Inflammatory macrophage treated with lipopolysaccharide for 1 hour (primary cell): ENCODE measurements around the gene DDN.

Experiments used
- DNase-seq, 2 donors: peaks; one replicate each; pipeline ENCODE4 v3.0.0-alpha.2; 2020 to 2022

DDN gene

DNA sequence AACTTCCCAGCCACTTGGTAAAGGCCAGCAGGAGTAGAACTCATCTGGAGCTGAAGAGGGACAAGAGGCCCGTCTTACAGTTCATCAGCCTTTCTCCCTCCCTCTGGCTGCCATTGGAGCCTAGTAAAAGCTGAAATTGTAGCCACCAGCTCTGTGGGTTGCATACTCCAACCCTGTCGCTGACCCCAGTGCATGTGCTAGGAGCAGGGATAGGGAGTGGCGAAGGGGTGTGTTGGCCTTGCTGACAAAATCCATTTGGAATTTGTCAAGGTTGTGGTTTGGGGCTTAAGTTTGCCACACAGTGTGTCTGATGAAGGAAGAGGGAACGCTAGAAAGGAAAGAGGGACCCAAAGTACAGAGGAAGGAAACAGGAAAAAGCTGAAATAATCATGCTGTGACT is 37.8 kb downstream of the DDN start:
- DNase-seq = no peak

DNA sequence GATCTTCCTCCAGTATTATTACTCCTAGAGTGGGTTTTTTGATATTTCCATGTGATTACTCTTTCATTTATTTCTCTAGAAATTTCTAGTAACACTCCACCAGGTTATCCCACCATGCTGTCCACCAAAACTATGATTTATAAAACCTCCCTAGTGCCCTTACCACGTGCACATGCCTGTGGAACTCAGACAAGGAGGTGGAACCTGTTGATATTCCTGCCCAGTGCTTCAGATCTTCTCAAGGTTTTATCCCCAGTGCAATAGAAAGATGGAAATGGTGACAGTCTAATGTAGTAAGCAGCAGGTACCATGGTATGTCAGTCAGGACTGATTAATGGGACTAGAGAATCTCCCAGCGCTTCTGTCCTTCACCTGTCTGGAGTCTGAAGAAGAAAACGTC is 38.3 kb downstream of the DDN start:
- no peak for DNase-seq

DNA sequence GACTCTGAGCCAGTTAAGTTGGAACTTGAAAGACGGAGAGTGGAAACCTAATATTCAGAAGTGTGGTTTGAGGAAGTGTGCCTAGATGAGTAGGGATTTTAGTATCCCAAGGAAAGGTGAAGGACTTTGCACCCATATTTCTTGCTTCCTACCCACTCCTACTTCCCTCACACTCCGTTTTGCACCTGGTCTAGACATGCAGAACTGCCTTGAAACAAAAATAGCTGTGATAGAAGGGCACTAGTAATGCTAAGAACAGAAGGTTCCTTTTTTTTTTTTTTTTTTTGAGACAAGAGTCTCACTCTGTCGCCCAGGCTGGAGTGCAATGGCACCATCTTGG is 41.2 kb downstream of the DDN start:
- DNase-seq = no peak

DNA sequence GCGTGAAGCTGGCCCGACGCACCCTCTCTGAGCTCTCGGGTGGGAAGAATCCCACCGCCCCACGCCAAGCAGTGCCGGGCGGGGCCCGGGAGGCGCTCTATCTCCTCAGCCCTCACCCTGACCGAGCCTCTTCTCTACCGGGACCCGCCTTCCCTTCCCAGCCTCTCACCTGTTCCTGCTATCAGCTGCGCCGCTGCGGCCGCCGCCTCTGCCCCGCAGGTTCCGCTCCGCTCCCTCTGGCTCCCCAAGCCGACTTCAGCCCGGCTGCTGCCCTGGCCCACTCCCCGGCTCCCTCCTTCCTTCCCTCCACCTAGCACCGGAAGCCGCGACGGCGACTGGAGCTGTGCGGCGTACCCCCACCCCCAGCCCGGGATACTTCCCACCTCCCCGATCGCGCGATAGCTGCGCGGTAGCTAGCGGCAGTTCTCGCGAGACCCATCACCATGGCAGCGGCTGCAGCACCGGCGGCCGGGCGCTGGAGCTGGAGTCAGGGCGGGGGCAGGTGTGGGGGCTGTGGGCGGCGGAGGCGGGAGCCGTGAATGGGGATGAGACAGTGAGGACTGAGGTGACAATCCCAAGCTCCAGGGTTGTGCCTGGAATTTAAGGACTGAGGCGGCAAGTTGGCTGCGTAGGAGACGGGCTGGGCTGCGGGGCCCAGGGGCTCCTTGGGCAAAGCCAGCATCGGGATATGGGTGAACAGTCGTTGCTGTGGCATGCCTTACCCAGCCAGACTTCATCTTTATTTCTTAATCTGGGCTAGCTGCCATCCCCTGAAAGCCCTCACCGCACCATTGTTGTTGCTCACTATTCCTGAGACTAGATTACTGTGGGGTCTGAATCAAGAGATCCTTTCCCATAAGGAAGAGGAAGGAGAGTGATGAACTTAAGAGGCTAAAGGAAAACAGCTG is 41.8 kb downstream of the DDN start, which contains the start of gene ARF3:
ARF3 (minus strand) TSS at position 347 of the 908 bp plus-strand sequence. CDS start 16,392 bp downstream, outside the sequence.
- DNase-seq = peak; percentile 85 to 93

DNA sequence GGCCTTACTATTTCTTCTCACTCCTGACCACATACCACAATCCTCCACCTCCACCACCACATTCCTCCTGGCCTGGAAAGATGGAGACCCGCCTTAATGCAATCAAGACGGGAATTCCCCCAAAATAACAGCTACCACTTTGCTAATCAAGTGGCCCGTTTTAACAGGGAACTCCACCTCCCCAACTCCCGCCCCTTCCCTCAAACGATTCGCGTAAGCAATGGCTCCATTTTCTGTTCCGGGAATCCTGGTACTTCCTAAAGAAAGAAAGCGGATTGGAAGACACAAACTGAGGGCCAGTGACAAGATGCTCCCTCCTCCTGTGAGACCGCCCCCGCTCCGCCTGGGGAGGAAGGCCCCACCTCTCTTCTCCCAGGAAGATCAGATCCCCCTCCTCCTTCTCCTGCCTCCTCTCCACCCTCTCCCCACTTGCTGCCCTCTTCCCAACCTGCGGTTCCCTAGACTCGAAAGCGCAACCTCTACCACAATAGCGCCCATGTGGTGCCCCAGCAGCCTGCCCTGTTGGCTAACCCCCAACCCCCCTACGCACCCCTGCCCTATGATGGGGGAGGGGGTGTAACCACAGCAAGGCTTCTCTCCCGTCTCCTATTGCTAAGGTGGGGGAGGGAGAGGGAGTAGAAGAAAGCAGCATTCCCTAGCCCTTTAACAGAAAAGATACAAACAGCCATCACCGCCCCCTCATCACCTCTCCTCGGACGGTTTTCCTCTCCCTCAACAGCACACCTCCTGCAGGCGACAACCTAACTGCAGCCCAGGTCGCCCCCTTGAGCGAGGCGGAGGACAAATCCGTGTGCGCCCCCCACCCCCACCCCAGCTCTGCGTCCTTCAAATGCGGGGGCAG is 42.7 kb downstream of the DDN start:
- peak; percentile 93 to 97 for DNase-seq

DNA sequence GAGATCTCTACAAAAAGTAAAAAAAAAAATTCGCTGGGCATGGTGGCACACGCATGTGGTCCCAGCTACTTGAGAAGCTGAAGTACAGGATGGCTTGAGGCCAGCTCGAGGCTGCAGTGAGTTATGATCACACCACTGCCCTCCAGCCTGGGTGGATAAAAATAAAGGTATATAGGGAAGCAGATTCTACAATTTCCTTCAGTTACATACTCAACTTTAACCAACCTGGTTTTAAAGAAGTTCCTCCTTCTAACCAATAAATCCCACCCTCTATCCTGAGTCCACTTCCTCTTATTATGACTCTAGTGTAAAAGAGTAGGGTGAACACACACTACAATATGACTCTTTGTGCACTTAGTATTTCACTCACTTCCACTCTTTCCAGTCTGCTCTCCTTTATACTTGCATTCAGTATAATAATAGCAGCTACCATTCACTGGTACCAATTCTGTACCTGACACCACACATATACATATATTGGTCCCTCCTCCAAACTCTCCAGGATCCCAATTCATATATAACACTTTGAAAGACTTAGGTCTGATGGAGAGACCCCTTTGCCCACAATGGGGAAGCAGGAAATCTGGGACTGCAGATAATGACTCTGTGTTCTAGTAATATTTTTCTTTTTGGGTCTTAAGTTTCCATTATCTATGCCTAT is 44.2 kb downstream of the DDN start:
- DNase-seq = peak; percentile 51 to 59

DNA sequence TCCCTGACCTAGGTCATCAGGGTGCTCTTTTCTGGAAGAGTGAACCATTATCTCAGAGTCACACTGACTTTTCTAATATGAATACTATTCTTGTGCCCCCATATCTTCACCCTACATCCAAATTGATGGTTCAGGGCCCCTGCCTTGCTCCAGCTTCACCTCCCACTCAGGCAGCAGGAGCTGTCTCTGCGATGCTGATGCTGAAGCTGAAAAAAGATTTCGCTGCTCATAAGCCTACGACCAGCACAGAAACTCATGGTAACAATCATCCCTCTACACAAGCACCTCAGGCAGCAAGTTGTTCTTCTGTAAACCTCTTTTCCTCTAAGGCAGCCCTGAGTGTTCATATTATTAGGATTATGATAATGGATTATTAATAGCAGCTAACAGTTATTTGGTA is 45.1 kb downstream of the DDN start:
- DNase-seq = no peak

DNA sequence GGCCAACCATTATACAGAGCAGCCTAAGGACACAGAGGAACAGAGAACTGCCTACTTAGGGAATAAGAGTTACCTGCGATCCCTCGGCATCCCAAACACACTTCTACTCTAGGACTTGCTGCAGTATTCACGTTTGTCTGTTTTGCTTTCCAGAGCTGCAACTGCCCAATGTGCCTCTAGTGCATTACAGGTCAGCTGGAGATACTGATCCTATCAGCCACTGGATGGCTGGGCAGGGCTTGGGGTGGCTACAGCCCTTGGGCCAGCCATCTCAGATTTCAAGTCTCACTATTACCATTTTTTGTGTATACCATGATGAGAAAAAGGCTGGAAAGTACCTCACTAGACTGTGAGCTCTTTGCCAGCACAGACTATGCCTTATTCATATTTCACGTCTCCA is 46.5 kb downstream of the DDN start:
- DNase-seq = no peak

DNA sequence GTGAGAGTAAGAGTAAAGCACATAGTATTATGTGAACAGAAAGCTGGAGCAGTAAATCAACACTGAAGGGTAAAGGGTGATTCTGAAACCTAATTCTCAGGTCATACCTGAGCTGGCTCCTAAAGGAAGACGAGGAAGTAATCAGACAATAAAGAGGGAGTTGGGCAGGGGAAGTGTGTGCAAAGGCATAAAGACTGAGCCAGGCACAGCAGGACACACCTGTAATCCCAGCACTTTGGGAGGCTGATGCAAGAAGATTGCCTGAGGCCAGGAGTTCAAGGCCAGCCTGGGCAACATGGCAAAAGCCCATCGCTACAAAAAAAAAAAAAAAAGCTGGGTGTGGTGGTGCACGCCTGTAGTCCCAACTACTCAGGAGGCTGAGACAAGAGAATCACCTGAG is 51.4 kb downstream of the DDN start:
- DNase-seq = no peak

DNA sequence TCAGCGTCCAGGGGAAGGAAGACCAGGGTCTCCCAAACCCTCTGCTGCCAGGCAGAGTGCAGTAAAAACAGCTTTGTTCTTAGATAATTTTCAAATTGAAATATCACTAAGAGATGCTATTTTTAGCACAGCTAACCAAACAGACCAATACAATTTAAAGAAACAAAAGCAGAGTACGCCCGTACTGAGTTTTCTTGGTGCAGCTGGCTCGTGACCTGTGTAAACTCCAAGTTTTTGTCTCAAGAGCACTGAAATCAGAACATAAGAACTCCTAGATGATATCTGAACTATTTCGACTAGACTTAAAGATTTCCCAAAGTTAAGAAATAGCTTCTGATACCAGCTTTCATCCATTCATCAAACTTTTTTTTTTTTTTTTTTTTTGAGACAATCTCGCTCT is 52.2 kb downstream of the DDN start:
- DNase-seq = no peak

DNA sequence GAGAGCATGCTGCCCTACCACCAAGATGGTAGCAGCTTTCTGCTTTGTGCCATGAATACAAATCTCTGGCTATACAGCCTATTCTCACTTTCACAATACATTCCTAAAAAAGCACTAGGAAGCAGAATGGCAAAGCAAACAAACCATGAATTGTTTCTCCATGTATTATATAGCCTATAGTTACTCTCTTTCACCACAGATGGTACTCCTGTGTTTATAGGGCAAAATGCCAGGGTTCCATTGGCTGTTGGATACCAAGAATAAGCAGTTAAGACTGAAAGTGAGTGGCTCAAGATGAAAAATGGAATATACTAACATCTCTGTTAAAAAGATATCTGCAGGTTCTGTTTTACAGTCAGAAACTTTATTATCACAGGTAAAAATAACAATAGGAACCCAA is 53.0 kb downstream of the DDN start:
- no peak for DNase-seq
